Breast epithelium (tissue), 3 donors: ENCODE results near the gene MOB3A.

Experiments used
- POLR2A ChIP-seq: fragments of 450-650 bp; IDR thresholded peaks from one replicate; pipeline ENCODE4 v1.6.1; 2016; ENCODE audit warnings: antibody characterized with exemption, mild to moderate bottlenecking, moderate library complexity
- POLR2AphosphoS5 ChIP-seq, 3 donors: sonication (generic); formaldehyde crosslinking; IDR thresholded peaks; one replicate each; pipeline ENCODE4 v1.6.1; 2017; ENCODE audit warnings: antibody characterized with exemption in 3 of 3
- TF ChIP-seq, protein P1 (sequence below), 3 donors: fragments of 450-650 bp; IDR thresholded peaks; one replicate each; pipeline ENCODE4 v1.5.1; 2016 to 2017; ENCODE audit warnings: antibody characterized with exemption in 3 of 3, mild to moderate bottlenecking in 3 of 3, moderate library complexity in 3 of 3

DNA sequence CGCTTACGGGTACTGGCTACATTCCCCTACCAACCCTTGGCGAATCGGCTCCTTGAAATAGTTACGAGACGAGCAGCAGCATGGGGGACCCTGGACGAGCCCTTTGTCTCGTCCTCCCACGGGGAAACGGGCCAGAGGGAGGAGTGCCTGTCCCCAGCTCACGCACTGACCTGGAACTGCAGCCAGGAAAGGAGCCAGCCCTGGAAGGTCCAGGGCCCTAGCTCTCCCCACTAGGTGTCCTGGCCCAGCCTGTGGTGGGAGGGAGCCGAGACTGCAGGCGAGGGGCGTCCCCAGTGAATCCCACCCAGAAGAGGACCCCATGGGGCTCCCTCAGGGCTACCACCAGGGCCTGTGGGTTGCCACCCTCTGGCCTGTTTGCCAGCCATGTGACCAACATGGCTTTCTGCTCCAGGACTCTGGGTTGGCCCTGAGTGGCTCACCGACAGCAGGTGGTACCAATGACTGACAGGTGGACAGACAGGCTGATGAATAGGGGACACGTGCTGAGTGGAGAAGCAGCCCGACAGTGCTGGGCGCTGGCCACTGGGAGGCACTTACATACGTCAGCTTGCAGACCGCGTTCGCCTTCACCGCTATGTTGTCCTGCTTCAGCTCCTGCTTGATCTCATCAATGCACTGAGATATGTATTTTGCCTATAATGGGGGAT is 42.1 kb upstream of the MOB3A start:
- TF ChIP-seq, protein P1, sequence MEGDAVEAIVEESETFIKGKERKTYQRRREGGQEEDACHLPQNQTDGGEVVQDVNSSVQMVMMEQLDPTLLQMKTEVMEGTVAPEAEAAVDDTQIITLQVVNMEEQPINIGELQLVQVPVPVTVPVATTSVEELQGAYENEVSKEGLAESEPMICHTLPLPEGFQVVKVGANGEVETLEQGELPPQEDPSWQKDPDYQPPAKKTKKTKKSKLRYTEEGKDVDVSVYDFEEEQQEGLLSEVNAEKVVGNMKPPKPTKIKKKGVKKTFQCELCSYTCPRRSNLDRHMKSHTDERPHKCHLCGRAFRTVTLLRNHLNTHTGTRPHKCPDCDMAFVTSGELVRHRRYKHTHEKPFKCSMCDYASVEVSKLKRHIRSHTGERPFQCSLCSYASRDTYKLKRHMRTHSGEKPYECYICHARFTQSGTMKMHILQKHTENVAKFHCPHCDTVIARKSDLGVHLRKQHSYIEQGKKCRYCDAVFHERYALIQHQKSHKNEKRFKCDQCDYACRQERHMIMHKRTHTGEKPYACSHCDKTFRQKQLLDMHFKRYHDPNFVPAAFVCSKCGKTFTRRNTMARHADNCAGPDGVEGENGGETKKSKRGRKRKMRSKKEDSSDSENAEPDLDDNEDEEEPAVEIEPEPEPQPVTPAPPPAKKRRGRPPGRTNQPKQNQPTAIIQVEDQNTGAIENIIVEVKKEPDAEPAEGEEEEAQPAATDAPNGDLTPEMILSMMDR (IDR thresholded peaks at IDR 0.05), result no peak
- TF ChIP-seq POLR2A (no peak), POLR2AphosphoS5 (IDR thresholded peaks at IDR 0.05) (no peak)
